Activated naive CD4-positive, alpha-beta T cell (primary cell): ENCODE measurements around the gene TMEM250.

ENCODE experiments used
- DNase-seq, 4 experiments: peaks; one replicate each; lab custom pipeline; 2025; lab: John Stamatoyannopoulos, UW

TMEM250 gene

DNA sequence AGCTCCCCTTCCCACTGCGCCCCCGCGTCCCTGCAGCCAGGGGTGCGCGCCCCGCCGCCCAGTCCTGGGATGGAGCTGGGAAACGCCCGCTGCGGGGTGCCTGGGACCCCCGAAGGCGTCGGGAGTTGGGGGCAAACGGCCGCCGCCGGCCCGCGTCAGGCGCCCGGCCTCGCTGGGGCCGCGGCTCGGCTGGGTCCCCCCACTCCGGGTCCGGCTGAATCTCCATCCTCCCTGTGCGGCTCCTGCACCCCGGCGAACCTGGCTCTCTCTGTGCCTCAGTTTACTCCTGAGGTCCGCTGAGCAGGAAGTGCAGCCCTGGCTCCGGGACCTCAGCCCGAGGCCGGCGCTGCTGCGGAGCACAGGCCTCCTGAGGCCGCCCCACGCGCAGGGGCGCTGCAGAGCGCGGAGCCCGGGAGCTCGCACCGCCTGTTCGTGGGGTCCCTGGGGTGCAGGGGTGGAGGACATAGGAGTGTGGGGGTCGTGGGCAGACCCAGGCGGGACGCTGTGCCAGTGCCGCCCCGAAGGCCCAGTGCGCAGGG is 13.9 kb upstream of the TMEM250 start:
- DNase-seq: no peak

DNA sequence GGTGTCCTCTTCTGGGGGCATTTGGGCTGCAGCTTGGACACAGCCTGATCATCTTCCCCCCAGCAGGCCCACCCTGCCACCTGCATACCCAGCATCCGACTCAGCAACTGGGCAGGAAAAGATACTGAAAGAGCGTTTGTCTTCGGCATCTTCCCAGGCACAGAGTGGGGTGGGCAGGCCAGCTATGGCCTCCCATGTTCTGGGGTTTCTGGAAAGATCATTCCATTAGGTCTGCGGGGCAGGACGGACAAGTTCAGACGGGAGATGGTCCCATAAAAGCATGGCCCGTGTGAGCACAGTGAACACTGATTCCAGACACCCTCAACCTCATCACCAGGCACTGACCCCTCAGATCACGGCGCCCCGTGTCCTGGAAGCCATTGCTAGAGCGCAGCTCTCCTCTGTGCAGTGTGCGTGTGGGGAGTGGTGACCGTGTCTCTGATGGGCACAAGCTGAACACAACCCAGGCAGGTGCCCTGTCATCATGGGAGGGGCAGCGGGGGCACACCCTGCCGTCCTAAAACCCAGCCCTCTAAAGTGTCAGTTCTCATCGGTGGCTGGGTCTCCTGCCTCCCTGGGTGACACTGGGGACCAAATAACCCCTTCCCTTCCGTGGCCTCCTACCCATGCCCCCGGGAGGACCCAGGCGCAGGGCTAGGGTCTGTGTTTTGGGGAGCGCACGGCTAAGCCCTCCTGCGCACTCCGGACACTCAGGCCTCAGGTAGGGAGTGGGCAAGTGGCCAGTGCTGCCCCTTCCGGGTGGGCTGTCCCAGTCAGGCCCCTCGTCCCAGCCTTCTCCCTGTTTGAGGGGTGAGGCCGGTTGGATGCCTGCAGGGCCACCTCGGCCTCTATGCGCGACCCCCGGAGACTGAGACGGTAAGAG is 13.2 kb upstream of the TMEM250 start:
- no peak for DNase-seq

DNA sequence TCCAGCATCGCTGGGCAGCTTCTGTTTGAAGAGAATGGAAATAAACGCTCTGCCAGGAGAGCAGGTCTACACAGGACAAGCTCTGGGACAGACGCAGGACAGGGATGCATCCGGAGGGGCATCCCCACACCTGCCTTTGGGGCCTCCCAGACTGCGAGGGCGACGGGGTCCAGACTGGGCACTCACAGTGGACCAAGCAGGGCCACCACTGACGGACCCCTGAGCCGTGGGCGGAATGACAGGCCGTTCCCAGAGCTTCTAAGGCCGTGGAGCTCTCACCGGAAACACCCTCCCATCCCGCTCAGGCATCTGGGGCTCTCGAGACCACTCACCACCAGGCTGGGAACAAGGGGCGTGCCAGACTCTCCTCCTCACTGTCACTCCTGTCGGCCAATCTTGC is 10.5 kb upstream of the TMEM250 start:
- DNase-seq: no peak

DNA sequence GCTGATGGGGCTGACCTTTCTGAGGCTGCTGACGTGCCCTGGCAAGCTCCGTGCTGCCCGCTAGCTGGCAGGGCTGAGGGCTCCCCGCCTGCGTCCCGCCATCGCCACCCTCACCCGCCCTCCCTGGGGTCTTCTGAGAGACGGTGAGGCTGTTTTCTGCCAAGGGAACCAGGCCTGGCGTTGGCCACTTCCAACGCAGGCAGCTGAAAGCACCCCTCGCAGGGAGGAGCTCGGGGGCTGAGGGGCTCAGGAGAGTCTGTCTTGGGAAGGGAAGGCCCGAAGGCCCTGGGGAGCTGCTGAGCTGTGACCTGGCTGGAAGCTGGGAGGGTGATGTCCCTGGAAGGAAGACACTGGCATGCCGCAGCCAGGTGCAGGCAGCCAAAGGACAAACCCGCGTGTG is 9.8 kb upstream of the TMEM250 start:
- no peak for DNase-seq

DNA sequence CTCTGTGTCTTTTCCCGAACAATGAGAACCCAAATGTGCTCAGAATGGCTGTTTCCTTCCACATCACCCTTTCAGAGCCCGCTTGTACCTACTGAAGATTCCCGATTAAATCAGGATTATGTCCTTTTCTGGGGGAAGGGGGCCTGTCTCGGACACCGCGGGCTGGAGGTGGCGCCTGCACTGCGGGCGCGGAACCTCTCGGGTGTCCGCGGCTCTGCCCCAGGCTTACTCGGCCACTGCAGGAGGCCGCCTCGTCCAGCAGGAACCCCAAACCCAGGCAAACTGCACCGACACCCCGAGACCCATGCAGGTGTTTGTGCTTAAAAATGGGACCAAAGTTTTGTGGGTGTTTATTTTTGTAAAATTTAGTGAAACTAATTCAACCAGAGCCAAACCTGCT is 8.6 kb upstream of the TMEM250 start:
- no peak for DNase-seq

DNA sequence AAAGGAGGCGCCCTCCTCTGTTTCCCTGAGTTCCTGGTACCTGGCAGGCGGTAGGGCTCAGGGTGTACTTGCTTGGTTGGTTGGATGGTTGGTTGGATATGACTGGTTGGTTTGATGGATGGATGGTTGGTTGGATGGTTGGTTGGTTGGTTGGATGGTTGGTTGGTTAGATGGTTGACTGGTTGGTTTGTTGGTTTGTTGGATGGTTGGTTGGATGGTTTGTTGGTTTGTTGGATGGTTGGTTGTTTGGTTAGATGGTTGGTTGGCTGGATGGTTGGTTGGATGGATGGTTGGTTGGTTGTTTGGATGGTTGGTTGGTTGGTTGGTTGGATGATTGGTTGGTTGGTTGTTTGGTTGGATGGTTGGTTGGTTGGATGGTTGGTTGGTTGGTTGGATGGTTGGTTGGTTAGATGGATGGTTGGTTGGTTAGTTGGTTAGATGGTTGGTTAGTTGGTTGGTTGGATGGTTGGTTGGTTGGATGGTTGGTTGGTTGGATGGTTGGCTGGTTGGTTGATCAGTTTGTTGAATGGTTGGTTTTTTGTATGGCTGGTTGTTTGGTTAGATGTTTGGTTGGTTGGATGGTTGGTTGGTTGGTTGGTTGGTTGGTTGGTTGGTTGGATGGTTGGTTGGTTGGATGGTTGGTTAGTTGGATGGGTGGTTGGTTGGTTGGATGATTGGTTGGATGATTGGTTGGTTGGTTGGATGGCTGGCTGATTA is 6.5 kb upstream of the TMEM250 start:
- no peak for DNase-seq

- DNase-seq: peak; percentile 39 to 78 (median 64)
Measured at GRCh38 chr9:136122425-136123383, 4.0 kb upstream of the TMEM250 start.

DNA sequence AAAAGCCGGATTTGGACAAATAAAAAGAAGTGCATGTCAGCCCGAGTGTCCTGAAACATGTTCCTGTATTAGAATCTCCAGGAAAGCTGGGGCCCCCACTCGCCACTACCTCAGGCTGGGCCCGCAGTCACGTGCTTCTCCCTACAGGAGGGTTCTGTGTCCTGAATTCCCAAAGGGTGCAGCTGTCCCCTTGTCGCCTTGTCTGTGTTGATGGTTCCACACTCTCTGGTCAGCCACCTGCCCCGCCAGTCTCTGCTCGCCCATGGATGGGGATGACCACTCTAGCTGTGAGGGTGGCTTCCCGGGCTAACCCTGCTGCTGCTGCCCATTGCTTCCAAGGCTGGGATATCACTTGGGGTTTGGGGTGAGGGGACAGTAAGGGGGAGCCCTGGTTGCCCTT is 3.1 kb upstream of the TMEM250 start:
- DNase-seq: no peak

DNA sequence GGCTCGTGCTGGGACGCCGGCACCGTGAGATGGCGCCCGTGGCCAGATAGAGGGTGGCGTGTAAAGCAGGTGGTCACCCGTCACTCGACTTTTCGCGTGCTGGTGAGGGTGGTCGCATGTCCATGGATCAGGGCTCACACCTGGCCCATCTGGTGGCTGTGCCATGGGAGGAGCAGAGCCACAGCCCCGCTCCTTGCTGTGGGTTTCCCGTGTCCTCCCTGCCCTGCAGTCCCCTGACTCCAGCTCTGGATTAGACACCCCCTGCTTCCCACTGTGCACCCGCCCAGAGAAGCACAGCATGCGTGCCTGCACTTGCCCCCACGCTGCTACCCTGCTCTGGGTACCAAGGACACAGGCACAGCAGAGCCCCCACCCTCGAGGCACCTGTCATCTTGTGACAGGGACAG is 1.8 kb upstream of the TMEM250 start:
- no peak for DNase-seq

- no peak for DNase-seq
Measured at GRCh38 chr9:136119883-136120393, 1.3 kb upstream of the TMEM250 start.

DNA sequence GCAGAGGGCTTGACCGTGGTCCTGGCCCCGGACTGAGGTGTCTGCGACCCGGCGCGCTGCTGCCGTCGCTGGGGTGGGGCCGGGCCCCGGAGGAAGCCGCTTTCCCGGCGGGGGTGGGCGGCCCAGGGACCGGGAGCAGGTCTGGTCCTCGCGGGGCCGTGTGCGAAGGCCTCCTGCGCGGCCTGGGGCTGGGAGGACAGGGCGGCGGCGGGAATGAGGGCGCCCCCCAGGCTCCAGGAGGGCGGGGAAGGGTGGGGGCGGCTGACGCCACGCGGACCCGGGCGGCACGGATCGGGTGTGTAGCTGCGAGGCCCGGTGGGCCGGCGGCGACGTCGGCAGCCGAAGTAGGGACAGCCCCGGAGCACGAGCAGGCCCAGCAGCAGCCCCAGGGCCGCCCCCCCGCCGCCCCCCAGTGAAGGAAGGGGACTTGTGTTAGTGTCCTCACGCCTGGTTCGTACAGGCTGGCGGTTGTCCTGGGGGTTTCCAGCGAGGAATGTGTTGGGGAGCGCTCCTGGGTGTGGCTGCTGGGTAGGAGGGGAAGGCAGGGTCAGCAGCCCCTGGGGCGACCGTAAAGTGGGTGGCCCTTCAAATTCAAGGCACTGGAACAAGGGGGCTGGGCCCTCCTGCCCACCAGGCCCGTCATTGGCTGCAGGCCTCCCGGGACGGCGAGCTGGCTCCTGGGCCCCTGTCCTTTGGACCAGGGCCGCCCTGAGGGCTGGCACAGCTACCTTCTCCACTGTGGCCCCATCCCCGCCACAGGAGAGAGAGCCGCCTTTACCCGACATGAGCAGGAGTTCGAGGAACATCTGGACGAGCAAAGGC is 597 bp upstream of the TMEM250 start:
- DNase-seq: no peak

DNA sequence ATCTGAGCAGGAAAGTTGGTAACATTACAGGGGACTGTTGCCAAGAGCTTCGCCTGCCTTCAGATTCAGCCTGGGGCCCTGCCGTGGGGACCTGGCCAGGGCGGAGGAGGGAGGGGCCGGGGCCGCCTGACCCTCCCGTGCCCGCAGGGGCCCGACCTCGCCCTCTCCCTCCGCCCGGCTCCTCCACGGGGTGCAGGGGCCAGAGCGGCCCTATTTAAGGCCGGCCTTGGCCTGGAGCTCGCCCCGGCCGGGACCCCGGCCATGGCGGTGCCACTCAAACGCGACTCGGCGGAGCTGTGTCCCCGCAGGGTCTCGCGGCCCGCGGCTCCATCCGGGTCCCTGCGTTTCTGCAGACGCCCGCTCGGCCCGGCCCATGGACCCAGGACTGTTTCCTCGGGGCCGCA is 757 bp downstream of the TMEM250 start:
- DNase-seq: no peak

DNA sequence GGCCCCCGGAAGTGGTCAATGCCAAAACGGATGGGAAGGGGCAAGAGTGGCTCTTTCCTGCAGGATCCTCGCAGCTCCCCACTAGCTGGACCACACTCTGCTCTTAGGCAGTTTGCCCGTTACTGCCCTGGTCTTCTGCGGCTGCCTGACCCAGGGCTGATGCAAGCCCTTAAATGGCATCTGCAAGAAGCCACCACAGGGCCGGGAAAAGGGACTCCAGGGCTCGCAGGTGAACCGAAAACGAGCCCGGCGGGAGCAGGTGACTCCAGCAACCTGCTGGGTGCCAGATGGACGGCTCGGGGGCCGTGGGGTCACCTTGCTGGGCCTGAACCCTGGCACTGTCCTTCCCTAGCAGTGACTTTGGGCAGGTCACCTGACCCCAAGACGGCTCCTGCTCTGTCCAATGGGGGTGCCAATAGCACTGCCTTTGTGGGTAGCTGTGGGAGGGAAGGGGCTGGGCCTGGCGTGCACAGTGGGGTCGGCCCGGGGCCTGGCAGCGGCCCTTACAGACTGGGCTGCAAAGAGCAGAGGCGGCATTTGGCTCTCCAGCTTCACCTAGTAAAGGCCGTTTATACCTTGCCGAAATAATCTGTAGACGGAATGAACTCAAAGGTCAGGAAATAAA is 1.3 kb downstream of the TMEM250 start:
- DNase-seq: no peak

DNA sequence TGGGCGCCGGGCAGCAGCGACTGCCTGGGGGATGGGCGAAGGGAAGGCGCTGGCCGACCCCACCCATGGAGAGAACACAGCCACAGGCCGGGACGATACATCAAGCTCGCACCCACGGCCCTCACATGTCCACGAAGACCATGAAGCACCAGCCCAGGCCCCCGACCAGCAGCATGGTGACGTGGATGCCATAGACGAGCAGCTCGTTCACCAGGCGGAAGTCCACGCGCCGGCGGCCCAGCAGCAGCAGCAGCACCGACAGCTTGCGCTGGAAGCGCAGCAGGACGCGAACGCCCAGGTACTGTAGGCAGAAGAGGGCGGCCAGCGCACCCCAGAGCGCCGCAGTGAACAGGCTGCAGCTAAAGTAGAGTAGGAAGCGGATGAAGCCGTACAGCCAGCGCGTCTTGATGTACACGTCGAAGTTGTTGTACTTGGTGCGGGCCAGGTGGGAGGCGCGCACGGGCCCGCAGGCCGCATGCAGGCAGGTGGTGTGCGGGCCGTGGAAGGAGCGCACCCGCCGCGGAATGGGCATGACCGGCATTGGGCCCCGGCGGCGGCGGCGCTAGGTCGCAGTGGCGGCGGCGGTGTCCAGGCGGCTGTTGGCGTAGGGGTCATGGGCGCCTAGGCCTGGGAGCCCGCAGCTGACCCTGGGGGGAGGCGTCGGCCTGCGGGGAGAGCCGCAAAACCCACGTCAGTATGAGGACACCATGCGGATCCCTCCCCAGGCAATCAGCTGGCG is 2.1 kb downstream of the TMEM250 start:
- no peak for DNase-seq

DNA sequence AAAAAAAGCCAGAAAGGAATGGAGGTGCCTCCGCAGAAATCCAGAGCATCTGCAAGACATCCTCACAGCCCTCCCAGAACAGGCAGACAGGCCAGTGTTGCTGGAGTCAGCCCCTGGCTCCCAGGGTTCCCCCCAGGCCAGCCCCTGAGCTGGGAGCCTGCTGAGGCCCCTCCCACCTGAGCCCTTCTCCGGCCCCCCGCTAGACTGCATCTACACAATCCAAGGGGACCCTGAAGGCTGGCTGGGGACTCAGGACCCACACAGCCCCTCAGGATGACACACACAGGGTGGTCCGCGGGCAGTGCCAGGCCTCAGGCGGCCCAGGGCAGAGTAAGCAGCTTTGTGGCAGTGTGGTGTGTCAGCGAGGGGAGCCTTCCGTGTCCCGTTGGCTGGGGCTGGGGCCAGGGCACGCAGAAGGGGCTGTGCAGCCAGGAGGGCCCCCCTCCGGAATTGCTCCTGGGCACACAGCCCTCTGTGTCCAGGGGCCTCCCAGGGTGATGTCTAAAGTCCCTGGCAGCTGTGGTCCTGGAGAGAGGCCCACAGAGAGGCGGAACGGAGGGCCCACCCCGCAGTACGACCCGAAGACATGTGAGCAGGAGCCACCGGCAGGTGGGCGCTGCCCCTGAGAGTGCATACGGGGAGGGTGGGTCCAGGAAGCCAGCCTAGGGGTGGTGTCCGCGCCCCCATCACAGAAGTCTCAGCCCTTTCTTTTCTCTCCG is 2.9 kb downstream of the TMEM250 start:
- no peak for DNase-seq

DNA sequence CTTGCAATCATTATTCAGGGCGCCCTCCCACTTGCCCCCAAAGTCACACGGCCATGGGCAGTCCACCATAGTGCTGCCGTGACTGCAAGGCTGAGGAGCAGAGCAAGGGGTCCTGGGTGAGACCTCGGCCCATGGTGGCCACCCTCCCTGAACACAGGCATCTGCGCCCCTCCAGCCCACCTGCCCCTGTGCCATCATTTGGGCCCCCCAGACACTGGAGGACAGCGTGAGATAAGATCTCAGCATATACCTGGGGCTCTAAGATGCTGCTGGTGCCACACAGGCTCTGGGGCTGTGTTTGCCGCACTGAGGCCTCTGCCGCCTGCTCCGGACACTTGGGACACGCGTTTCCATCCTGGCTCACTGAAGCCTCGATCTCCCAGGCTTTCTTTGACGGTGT is 3.5 kb downstream of the TMEM250 start:
- DNase-seq: no peak

- no peak for DNase-seq
Measured at GRCh38 chr9:136114610-136115009, 4.1 kb downstream of the TMEM250 start.

GRCh38 chr9:136112541-136112940 is 6.1 kb downstream of the TMEM250 start:
- DNase-seq: no peak

GRCh38 chr9:136111910-136112309 is 6.8 kb downstream of the TMEM250 start:
- DNase-seq: no peak
